HCEC 1CT (cell line): Measurements from ENCODE around the gene OTUD4.

Experiments
- DNase-seq: peaks from one replicate; pipeline ENCODE4 v3.0.0-alpha.2; 2017

Gene OTUD4

GRCh38 chr4:145108128-145108527, 72.3 kb downstream of the OTUD4 start:
- no peak for DNase-seq

GRCh38 chr4:145107126-145107525, 73.3 kb downstream of the OTUD4 start:
- DNase-seq: no peak

- DNase-seq: no peak
Measured at GRCh38 chr4:145103496-145103895, 76.9 kb downstream of the OTUD4 start.

- no peak for DNase-seq
Measured at GRCh38 chr4:145102619-145103018, 77.8 kb downstream of the OTUD4 start.

- no peak for DNase-seq
Measured at GRCh38 chr4:145101091-145101490, 79.3 kb downstream of the OTUD4 start.

- no peak for DNase-seq
Measured at GRCh38 chr4:145099653-145100052, 80.7 kb downstream of the OTUD4 start.

GRCh38 chr4:145098675-145099037, 81.7 kb downstream of the OTUD4 start:
- peak; percentile 48 for DNase-seq

GRCh38 chr4:145097821-145098674, 82.3 kb downstream of the OTUD4 start, which contains the start of the genes ABCE1 and ANAPC10:
TSS of gene ABCE1 (plus strand) at chr4:145098311. CDS start at chr4:145104413, 6,102 bp downstream.
TSS of gene ANAPC10 (minus strand) at chr4:145098196. CDS start at chr4:145096099, 2,097 bp downstream.
- peak; percentile 95 for DNase-seq

GRCh38 chr4:145097331-145097820, 83.0 kb downstream of the OTUD4 start:
- no peak for DNase-seq

GRCh38 chr4:145093638-145094037, 86.8 kb downstream of the OTUD4 start:
- no peak for DNase-seq

- no peak for DNase-seq
Measured at GRCh38 chr4:145090380-145090779, 90.0 kb downstream of the OTUD4 start.

- no peak for DNase-seq
Measured at GRCh38 chr4:145083891-145084605, 96.3 kb downstream of the OTUD4 start.
